ENCODE results near the gene NAPG. TPM values are rescaled to one million over a fixed set of nuclear protein-coding genes. Genes with fewer than 3 reads are reported as not detected.

Gene NAPG
- total RNA-seq, 1 donor from 2014 or later, result 29.1 TPM

GRCh38 chr18:10559553-10560451 is 34.0 kb downstream of the NAPG start:
- H3K9me3 ChIP-seq, result no peaks in the 10 kb centered on the region
- DNase-seq (no peak), ATAC-seq (peak; percentile 6)
- H3K27ac ChIP-seq, result no peak overlapping the region
- no peak for TF ChIP-seq CTCF (IDR thresholded peaks at IDR 0.05)
- H3K36me3 ChIP-seq, result peaks cover 16% of the 10 kb centered on the region
- H3K4me3 ChIP-seq, result peak overlapping the region; percentile 25
- H3K27me3 ChIP-seq, result no peaks in the 10 kb centered on the region
- intact Hi-C loops (cut with DNase I), result no loop called here
- peaks cover 7% of the 10 kb centered on the region for H3K4me1 ChIP-seq

- no peak for DNase-seq
Observed at GRCh38 chr18:10560452-10561045, 34.7 kb downstream of the NAPG start.

GRCh38 chr18:10562773-10563160 is 36.9 kb downstream of the NAPG start:
- Histone ChIP-seq H3K4me1 (peaks cover 7% of the 10 kb centered on the region), H3K27ac (no peak overlapping the region), H3K4me3 (no peak overlapping the region), H3K36me3 (no peaks in the 10 kb centered on the region), H3K9me3 (no peaks in the 10 kb centered on the region), H3K27me3 (no peaks in the 10 kb centered on the region)
- no peak for DNase-seq
- no peak for ATAC-seq
- no peak for TF ChIP-seq CTCF (IDR thresholded peaks at IDR 0.05)
- intact Hi-C loops (cut with DNase I), result no loop called here

More at GRCh38 chr18:10560452-10561045, 34.7 kb downstream of the NAPG start:
- no peak overlapping the region for H3K27ac ChIP-seq
- peak overlapping the region; percentile 25 for H3K4me3 ChIP-seq
- peak; percentile 66 for ATAC-seq
- peaks cover 9% of the 10 kb centered on the region for H3K36me3 ChIP-seq
- no peaks in the 10 kb centered on the region for H3K27me3 ChIP-seq
- peaks cover 7% of the 10 kb centered on the region for H3K4me1 ChIP-seq
- peak; percentile 77 for TF ChIP-seq CTCF (IDR thresholded peaks at IDR 0.05)
- intact Hi-C loops (cut with DNase I), result no loop called here
- no peaks in the 10 kb centered on the region for H3K9me3 ChIP-seq

GRCh38 chr18:10563886-10564285 is 38.1 kb downstream of the NAPG start:
- no peak for TF ChIP-seq CTCF (IDR thresholded peaks at IDR 0.05)
- intact Hi-C loops (cut with DNase I), result no loop called here
- no peaks in the 10 kb centered on the region for H3K9me3 ChIP-seq
- no peak overlapping the region for H3K27ac ChIP-seq
- H3K36me3 ChIP-seq, result no peaks in the 10 kb centered on the region
- no peak overlapping the region for H3K4me3 ChIP-seq
- H3K4me1 ChIP-seq, result peaks cover 7% of the 10 kb centered on the region
- DNase-seq (no peak), ATAC-seq (no peak)
- H3K27me3 ChIP-seq, result no peaks in the 10 kb centered on the region

GRCh38 chr18:10564975-10565773 is 39.3 kb downstream of the NAPG start:
- no peak for TF ChIP-seq CTCF (IDR thresholded peaks at IDR 0.05)
- no peak for ATAC-seq
- no peak overlapping the region for H3K27ac ChIP-seq
- H3K27me3 ChIP-seq, result no peaks in the 10 kb centered on the region
- no peak overlapping the region for H3K4me3 ChIP-seq
- no peaks in the 10 kb centered on the region for H3K36me3 ChIP-seq
- H3K9me3 ChIP-seq, result no peaks in the 10 kb centered on the region
- H3K4me1 ChIP-seq, result peaks cover 3% of the 10 kb centered on the region
- intact Hi-C loops (cut with DNase I), result no loop called here
- DNase-seq, result no peak

Data from upper lobe of right lung (tissue), 1 donor.